ENCODE measurements around the gene CTDNEP1.

Gene CTDNEP1

DNA sequence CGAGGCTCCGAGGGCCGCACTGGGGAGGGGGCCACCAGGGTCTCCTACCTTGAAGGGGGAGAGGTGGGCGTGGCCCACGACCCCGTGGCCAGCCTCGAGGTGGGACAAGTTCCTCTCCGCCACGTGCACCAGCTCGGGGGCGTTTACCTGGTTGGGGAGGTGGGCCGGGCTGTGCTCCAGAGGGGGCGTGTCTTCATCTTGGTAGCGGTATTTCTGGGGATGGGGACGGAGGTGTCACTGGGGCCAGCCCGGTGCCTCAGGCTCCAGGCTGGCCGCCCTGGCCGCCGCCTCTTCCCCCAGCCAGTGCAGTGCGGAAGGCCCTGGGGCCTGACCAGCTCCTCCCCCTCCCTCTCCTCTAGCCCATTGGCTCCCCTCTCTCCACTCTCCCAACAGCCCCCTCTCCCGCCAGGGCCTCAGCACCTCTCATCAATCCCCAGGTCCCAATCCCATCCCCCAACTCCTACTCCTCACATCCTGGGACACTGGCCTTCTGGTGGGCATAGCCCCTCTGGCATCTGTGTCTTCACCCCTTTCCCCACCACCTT lies 43.4 kb downstream of the CTDNEP1 start:
- no peak overlapping the region for H3K27ac ChIP-seq
- TF ChIP-seq ZFX (IDR thresholded peaks at IDR 0.05), result no peak
- TF ChIP-seq, protein P1, sequence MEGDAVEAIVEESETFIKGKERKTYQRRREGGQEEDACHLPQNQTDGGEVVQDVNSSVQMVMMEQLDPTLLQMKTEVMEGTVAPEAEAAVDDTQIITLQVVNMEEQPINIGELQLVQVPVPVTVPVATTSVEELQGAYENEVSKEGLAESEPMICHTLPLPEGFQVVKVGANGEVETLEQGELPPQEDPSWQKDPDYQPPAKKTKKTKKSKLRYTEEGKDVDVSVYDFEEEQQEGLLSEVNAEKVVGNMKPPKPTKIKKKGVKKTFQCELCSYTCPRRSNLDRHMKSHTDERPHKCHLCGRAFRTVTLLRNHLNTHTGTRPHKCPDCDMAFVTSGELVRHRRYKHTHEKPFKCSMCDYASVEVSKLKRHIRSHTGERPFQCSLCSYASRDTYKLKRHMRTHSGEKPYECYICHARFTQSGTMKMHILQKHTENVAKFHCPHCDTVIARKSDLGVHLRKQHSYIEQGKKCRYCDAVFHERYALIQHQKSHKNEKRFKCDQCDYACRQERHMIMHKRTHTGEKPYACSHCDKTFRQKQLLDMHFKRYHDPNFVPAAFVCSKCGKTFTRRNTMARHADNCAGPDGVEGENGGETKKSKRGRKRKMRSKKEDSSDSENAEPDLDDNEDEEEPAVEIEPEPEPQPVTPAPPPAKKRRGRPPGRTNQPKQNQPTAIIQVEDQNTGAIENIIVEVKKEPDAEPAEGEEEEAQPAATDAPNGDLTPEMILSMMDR (conservative IDR thresholded peaks at IDR 0.05), result no peak

DNA sequence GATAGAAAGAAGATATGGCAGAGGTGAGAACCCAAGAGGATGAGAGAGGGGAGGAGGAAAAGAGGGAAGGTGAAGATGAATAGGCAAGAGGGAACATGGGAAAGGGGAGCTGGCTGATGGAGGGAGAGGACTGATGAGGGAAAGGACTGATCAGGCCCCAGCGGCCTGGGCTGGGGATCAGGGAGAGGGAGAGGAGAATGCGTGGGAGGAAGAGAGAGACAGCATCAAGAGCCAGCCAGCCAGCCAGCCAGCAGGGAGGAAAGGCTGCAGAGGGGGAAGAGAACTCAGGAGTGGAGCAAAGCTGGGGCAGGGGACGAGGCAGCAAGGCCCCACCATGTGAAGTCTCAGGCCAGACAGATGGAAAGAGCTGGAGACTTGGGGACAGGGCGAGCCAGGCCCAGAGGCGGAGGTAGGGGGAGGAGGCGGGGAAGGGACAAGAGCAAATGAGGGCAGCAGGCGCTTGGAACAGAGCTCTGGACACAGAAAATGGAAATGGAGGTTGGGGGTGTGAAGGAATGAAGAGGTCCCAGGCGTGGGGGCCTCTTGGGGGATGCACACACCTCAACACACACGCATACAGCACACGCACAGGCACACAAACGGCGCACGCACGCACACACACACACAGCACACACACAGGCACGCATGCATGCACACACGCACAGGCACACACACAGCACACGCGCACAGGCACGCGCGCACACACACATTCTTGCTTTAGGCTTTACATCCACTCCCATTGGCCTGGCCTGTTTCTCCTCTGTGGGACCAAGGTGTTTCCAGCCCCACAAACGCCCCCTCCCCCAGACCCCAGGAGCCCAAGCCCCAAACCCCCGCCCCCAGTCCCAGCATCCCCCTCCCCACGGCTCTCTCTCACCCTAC lies 44.2 kb downstream of the CTDNEP1 start:
- no peak overlapping the region for H3K27ac ChIP-seq
- no peak for TF ChIP-seq ZFX (IDR thresholded peaks at IDR 0.05)

DNA sequence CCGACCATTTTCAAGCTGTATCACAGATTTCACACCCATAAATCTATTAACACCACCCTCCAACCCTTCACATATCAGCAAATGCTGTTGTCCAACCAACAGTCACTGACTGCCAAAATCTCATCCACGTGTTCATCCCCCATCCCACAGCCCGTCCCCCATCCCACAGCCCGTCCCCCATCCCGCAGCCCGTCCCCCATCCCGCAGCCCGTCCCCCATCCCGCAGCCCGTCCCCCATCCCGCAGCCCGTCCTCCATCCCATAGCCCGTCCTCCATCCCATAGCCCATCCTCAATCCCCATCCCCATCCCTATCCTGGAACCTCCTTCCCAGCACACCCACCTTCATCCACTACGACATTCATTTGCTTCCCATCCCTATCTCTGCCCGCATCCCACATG lies 46.0 kb downstream of the CTDNEP1 start:
- H3K27ac ChIP-seq, result no peak overlapping the region

DNA sequence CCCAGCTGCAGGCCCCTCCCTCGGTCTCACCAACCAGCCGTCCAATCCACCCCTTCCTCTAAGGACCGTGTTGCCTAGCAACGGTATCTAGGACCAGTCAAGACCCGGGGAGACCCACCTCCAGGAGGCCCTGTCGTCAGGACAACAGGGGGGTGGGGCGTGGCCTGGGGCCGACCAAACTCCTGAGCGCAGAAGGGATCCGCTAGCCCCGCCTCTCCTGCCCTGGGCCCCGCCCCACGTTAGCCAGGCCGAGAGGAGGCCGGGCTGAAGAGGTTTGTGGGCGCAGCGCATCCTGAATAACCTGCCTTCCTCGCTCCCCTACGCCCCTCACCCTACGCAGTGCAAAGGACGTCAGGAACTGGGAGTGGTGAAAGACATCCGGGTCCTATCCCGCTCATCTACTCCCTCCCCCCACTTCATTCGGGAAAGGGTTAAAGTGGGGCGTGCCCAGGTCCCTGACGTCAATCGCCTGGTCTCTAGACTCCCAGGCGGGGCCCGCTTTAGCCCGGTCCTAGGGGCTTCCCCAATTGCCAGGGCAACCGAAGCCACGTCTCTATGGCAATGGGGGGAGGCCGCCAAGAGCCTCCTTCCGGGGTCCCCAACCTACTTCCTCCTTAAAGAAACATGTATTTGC lies 46.6 kb downstream of the CTDNEP1 start:
- H3K27ac ChIP-seq, result no peak overlapping the region
- TF ChIP-seq, protein P1 (conservative IDR thresholded peaks at IDR 0.05), result no peak
- TF ChIP-seq ZFX (IDR thresholded peaks at IDR 0.05), result no peak

More for the DNA sequence above, 46.0 kb downstream of the CTDNEP1 start:
- TF ChIP-seq, protein P1 (conservative IDR thresholded peaks at IDR 0.05), result no peak
- no peak for TF ChIP-seq ZFX (IDR thresholded peaks at IDR 0.05)

DNA sequence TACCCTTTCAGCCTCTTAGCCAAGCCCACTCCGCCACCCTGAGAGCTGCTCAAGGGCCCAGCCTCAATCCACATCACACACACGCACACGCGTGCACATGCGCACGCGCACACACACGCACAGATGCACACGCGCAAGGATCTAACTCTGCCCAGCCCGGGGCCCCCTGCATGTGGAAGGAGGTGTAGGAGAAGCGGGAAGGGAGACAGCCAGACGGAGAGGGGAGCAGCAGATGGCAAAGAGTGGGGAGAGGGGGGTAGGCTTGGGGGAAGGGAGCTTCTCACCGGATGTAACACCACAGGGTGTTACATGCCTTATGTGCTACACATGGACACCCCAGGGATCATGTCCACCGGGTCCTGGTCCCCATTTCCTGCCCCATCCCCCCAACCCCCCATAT lies 47.2 kb downstream of the CTDNEP1 start:
- TF ChIP-seq ZFX (IDR thresholded peaks at IDR 0.05), result no peak
- TF ChIP-seq, protein P1 (conservative IDR thresholded peaks at IDR 0.05), result no peak
- no peak overlapping the region for H3K27ac ChIP-seq

DNA sequence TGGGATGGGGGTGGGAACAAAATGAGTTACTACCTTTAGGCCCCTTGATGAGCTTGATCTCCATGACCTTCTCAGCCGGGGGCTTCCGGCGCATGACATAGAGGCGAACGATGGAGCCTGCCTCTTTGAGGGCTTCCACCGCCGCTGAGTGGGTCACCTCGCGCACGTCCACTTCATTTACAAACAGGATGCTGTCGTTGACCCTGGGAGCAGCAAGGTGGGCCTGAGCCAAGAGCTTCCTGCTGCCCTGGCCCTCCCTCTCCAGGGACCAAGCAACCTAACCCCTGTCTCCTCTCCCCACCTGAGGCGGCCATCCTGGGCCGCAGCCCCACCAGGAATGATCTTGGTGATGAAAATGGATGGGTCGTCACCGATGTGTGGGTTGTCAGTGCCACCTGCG lies 48.1 kb downstream of the CTDNEP1 start:
- TF ChIP-seq, protein P1 (conservative IDR thresholded peaks at IDR 0.05), result no peak
- TF ChIP-seq ZFX (IDR thresholded peaks at IDR 0.05), result no peak
- no peak overlapping the region for H3K27ac ChIP-seq

DNA sequence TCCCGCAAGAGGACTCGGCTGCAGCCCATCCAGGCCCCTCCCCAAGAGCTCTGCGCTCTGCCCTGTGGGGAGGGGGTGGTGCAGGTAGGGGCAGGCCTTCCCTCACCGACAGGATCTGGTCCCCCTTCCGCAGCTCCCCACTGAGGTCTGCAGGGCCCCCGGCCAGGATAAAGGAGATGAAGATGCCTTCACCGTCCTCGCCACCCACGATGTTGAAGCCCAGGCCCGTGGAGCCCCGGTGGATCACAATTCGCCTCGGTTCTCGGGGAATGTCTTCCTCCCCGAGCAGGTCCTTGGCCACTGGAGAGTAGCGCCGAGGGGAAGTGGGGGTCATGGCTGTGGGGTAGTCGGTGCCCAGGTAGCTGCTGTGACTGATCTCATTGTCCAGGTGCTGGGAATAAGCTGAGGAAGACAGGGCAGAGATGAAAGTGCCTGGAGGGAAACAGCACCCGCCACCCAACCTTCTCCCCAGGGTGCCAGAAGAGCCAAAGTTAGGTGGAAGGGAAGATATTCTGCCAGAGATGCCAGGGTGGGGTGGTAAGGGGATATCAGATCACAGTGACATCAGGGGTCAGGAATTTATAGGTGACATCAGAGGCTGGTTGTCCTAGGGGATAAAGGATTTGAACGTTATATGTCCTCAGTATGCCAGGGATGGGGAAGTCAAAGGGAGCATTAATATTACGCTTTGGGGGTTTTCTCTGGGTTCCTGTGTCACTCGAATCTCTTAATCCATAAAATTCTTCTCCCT lies 54.7 kb downstream of the CTDNEP1 start:
- TF ChIP-seq ZFX (IDR thresholded peaks at IDR 0.05), result no peak
- TF ChIP-seq, protein P1 (conservative IDR thresholded peaks at IDR 0.05), result no peak
- no peak overlapping the region for H3K27ac ChIP-seq
